GM12864 (cell line): Measurements from ENCODE around the gene GNAL.
A peak's percentile ranks its signal among the peaks of the same experiment; 100 is the strongest.
"Not testable (repeated sequence)": the region's sequence is repeated elsewhere in the genome, so short reads cannot be mapped to it uniquely, and the experiment has no call there.

Source experiments
- DNase-seq: peaks from one replicate; pipeline ENCODE4 v3.0.0-alpha.2; 2011; ENCODE audit warnings: low read depth
- H3K4me3 ChIP-seq: 2 replicates; pipeline ENCODE4 v1.5.1; 2011; ENCODE audit warnings: mild to moderate bottlenecking, low read depth, low read length, control low read depth
- TF ChIP-seq, protein P1 (sequence below): IDR thresholded peaks from 2 replicates; pipeline ENCODE4 v1.5.1; 2011; ENCODE audit warnings: low read depth, mild to moderate bottlenecking, moderate library complexity, low read length, control low read depth, inconsistent platforms; ENCODE audit errors: missing control alignments

The GNAL gene

DNA sequence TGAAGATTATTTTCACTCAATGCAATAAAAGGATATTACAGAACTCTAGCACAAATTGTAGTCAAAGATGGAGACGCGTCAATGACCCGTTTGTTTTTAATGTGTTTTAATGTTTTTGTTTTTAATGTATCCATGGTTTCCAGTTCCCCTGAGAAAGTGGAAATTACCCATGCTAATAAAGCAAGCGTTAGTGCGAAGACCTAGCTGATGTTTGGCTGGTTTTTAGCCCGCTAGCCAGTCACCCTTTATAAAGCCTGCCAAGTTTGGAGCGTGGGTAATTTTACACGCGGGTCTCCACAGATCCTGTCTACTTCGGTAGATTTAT is 161.7 kb downstream of the GNAL start:
- TF ChIP-seq, protein P1, sequence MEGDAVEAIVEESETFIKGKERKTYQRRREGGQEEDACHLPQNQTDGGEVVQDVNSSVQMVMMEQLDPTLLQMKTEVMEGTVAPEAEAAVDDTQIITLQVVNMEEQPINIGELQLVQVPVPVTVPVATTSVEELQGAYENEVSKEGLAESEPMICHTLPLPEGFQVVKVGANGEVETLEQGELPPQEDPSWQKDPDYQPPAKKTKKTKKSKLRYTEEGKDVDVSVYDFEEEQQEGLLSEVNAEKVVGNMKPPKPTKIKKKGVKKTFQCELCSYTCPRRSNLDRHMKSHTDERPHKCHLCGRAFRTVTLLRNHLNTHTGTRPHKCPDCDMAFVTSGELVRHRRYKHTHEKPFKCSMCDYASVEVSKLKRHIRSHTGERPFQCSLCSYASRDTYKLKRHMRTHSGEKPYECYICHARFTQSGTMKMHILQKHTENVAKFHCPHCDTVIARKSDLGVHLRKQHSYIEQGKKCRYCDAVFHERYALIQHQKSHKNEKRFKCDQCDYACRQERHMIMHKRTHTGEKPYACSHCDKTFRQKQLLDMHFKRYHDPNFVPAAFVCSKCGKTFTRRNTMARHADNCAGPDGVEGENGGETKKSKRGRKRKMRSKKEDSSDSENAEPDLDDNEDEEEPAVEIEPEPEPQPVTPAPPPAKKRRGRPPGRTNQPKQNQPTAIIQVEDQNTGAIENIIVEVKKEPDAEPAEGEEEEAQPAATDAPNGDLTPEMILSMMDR = no peak
- peak overlapping the region; percentile 82 for H3K4me3 ChIP-seq
- no peak for DNase-seq

DNA sequence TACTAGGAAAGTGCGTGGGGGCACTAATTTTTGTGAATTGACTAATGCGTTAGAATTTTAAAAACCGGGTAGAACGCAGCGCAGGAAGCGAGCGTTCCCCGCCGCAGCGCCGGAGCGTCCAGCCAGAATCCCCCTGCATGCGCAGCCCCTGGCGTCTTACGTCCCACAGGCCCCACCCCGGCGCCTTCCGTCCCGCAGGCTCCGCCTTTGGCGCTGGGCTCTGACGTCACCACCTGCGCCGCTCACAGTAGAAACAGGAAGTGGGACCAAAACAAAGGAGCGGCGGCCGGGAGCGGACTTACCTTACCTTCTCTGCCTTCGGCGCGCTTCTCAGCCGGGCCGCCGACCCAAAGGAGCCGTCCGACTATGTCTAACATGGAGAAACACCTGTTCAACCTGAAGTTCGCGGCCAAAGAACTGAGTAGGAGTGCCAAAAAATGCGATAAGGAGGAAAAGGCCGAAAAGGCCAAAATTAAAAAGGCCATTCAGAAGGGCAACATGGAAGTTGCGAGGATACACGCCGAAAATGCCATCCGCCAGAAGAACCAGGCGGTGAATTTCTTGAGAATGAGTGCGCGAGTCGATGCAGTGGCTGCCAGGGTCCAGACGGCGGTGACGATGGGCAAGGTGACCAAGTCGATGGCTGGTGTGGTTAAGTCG is 162.2 kb downstream of the GNAL start, which contains the start of gene CHMP1B:
CHMP1B (plus strand) TSS at position 268 of the 660 bp plus-strand sequence; CDS start at position 367, 99 bp downstream.
- TF ChIP-seq, protein P1 = no peak
- DNase-seq = peak; percentile 86
- peak within 1 kb of the TSS; percentile 82 for H3K4me3 ChIP-seq

DNA sequence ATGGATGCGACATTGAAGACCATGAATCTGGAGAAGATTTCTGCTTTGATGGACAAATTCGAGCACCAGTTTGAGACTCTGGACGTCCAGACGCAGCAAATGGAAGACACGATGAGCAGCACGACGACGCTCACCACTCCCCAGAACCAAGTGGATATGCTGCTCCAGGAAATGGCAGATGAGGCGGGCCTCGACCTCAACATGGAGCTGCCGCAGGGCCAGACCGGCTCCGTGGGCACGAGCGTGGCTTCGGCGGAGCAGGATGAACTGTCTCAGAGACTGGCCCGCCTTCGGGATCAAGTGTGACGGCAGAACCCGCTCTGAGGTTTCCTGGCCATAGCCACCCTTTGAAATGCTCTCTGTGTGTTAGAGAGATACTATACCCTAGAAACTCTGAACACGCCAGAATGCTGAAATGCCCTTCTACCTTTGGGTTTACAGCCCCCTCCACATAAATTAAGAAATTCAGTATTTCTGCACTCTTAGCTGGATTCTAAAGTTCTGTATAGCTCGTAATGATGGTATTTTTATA is 162.8 kb downstream of the GNAL start:
- no peak for DNase-seq
- H3K4me3 ChIP-seq = peak overlapping the region; percentile 82
- TF ChIP-seq, protein P1 = no peak

DNA sequence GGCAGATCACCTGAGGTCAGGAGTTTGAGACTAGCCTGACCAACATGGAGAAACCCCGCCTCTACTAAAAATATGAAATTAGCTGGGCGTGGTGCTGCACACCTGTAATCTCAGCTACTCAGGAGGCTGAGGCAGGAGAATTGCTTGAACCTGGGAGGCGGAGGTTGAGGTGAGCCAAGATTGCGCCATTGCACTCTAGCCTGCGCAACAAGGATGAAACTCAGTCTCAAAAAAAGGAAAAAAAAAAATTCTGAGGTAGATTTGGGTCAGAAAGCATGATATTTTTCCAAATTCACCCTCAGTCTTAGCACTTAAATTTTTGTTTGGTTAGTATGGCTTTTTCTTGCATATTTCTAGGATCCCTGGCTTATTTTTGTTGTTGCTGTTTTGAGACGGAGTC is 165.5 kb downstream of the GNAL start:
- not testable (repeated sequence) for H3K4me3 ChIP-seq, DNase-seq

DNA sequence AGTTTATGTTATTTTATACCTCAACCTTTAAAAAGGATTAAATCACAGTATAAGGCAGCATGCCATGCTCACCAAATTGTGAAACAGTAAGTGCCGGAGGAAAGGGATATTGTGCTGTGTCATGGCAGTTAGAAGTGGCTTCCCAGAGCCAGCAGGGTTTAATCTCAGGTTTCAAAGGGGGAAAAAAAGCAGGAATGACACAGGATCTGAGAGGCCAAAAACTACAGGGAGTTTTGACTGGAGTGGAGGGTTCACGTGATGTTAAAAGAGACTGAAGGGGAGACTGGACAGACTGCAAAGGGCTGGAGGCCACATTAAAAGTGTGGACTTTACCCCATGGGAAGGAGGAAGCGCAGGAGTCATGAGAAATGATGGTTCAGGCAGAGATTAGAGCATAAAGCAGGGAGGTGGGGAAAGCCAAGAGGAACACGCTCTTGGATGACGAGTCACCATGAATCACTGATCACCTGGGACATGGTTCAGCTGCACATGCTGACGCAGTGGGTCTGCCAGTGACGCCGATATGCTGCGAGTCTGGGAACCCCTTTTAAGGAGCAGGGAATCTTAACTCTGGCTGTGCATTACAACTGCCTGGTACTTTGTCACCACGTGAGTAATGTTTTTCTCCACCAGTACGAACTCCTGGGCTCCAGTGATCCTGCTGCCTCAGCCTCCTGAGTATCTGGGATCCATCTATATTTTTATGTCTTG is 168.3 kb downstream of the GNAL start:
- H3K4me3 ChIP-seq = no peak overlapping the region
- no peak for DNase-seq
- TF ChIP-seq, protein P1 = no peak

DNA sequence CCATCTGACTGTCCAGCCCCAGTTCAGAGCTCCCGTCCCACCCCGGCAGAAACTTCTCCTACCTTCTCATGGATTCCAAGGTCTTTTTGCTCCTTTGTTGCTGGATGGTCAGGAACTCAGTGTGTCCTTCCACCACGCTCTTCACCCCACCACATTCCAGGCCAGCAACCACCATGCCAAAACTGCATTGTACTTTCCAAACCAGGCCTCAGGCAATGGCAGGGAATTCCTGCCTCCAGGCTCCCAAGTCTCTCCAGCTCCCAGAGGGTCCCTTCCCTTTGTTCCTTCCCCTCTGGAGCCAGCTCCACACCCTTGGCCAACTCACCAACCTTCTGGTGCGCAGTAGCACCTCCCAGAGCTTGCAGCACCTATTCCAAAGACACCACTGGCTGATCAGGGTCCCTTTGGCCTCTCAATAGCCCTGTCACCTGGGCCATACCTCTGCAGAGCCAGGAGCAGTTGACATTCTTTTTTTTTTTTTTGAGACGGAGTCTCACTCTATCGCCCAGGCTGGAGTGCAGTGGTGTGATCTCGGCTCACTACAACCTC is 170.3 kb downstream of the GNAL start:
- TF ChIP-seq, protein P1 = no peak
- DNase-seq = no peak
- H3K4me3 ChIP-seq = no peak overlapping the region

DNA sequence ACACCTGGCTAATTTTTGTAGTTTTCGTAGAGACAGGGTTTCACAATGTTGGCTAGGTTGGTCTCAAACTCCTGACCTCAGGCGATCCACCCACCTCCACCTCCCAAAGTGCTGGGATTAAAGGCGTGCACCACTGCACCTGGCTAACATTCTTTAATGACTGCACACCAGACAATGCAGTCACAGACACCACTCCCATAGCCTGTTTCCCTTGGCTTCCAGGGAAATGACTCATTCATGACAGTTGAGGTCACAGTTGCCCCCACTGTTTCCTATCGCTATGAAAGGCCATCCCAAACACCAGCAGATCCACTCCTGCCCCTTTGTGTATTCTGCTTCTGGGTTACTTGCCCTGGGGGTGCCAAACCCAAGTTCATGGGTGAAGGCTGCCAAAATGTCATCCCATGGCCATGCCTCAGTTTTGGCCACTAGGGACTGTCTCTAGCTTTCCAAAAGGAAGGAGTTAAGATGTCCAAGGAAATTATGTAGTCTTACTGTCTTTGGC is 170.9 kb downstream of the GNAL start:
- TF ChIP-seq, protein P1 = no peak
- no peak overlapping the region for H3K4me3 ChIP-seq
- no peak for DNase-seq
